GM12865 (cell line): ENCODE data around the gene NRN1.

Experiments
- DNase-seq: peaks from one replicate; pipeline ENCODE4 v3.0.0; 2010; ENCODE audit warnings: low read depth
- H3K4me3 ChIP-seq: 2 replicates; pipeline ENCODE4 v1.5.1; 2011; ENCODE audit warnings: mild to moderate bottlenecking, low read depth, low read length, control low read depth
- TF ChIP-seq, protein P1 (sequence below): IDR thresholded peaks from 2 replicates; pipeline ENCODE4 v1.5.1; 2011; ENCODE audit warnings: low read length, control low read depth, low read depth, inconsistent platforms; ENCODE audit not compliant: insufficient read depth; ENCODE audit errors: missing control alignments

The NRN1 gene

DNA sequence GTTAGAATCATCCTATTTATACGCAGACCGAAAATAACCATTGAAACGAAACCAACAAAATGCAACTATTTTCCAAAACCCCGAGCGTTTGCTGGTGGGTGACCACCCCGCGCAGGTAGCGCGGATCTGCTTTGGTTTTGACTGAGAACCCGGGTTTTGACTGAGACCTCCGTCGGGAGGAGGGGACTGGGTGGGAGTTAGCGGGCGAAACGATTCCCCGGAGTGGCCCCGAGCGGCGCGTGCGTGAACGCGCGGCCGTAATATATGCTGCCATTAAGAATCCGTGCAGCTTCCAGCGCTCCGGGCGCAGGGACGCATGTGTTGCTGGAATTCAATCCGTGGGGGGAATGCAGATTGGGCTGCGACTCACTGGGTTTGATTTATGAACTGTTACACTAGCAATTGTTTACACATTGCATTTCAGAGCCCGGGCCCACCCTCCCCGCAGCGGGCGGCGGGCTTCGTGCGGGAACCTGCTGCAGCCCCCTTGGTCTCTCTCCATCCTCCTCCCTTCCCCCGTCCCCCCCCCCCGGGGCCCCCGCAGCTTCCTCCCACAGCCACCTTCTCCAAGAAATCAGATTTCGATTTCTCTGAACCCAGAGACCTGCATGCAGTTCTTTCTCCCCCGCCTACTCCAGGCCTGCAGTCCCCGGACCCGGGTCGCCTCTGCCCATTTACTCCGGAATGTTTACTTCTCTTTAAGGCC is 9.9 kb downstream of the NRN1 start:
- peak overlapping the region; percentile 54 for H3K4me3 ChIP-seq
- TF ChIP-seq, protein P1, sequence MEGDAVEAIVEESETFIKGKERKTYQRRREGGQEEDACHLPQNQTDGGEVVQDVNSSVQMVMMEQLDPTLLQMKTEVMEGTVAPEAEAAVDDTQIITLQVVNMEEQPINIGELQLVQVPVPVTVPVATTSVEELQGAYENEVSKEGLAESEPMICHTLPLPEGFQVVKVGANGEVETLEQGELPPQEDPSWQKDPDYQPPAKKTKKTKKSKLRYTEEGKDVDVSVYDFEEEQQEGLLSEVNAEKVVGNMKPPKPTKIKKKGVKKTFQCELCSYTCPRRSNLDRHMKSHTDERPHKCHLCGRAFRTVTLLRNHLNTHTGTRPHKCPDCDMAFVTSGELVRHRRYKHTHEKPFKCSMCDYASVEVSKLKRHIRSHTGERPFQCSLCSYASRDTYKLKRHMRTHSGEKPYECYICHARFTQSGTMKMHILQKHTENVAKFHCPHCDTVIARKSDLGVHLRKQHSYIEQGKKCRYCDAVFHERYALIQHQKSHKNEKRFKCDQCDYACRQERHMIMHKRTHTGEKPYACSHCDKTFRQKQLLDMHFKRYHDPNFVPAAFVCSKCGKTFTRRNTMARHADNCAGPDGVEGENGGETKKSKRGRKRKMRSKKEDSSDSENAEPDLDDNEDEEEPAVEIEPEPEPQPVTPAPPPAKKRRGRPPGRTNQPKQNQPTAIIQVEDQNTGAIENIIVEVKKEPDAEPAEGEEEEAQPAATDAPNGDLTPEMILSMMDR = no peak
- DNase-seq = no peak

DNA sequence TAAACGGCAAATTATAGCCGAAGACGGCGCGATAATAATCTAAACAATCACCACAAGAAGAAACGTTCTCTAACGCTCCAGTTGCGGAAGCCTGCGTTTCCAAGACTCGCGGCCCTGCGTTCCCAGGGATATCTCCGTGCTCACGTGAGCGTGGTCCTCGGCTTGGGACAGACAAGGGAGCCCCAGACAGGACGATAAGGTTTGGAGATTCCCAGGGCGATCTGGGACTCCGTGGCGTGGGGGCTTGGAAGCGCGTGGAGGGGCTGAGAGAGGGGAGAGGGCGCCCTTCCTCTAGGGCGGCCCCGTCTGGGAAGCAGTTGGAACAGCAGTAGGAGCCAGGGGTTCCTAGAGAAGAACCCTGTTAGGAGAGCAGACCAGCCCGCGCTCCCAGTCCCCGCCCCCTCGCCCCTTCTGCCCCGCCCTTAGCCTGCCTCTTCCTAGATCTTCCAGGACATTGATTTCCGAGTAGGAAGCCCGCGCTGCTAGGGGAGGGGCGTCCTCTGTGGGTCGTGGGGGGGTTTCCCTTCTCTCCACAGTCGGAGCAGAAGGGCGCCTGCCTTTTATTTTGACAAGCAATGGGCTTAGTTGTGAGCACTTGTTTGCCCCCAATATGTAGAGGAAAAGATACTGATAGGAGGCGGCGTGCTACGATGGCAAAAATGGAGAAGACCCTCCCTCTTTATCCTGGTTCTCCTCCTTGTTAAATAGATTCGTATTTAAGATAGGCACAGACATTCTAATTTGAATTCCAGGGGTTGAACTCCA is 10.6 kb downstream of the NRN1 start:
- peak overlapping the region; percentile 54 for H3K4me3 ChIP-seq
- TF ChIP-seq, protein P1 = no peak
- no peak for DNase-seq

DNA sequence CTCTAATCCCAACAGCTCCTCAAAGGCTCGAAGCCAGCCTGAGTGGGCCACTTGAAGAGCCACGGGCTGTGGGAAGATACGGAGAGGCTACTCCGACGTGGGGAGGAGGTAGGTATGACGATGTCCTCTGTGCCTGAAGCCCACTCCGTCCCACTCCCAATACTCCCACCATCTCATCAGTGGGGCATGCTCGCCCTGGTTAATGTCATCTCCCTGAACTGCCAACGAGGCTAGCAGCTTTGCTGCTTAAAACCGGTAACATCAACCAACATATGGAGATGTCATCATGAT is 11.1 kb downstream of the NRN1 start:
- TF ChIP-seq, protein P1 = no peak
- DNase-seq = no peak
- no peak overlapping the region for H3K4me3 ChIP-seq

DNA sequence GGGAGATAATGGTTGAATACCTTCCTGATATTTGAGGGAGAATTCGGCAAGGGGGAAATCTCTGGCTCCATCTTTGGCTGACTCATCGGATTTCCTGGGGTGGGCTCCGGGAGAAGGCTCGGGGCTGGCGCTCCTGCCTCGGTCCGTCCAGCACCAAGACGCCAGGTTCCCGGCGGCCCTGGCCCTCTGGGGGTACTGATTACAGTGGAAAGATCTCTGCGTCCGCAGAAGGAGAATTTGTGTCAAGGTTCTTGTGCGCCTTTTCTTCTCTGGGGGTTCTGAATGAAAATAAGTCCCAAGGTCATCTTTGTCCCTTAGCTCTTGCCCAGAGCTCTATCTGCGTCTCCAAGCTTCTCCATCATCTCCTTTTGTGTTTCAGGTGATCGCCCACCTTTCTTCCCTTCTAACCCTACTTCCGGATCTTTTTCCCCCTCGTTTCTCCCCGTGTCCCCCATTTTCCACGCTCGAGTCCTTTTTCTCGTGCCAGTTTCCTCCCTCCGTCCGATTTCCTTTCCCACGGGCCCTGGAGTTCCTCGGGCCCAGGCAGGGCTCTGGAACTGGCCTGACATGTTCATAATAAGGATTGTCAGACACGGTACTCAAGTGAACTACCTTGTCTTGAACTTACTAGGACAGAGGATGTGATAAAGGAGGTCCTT is 11.6 kb downstream of the NRN1 start:
- TF ChIP-seq, protein P1 = no peak
- H3K4me3 ChIP-seq = no peak overlapping the region
- no peak for DNase-seq

DNA sequence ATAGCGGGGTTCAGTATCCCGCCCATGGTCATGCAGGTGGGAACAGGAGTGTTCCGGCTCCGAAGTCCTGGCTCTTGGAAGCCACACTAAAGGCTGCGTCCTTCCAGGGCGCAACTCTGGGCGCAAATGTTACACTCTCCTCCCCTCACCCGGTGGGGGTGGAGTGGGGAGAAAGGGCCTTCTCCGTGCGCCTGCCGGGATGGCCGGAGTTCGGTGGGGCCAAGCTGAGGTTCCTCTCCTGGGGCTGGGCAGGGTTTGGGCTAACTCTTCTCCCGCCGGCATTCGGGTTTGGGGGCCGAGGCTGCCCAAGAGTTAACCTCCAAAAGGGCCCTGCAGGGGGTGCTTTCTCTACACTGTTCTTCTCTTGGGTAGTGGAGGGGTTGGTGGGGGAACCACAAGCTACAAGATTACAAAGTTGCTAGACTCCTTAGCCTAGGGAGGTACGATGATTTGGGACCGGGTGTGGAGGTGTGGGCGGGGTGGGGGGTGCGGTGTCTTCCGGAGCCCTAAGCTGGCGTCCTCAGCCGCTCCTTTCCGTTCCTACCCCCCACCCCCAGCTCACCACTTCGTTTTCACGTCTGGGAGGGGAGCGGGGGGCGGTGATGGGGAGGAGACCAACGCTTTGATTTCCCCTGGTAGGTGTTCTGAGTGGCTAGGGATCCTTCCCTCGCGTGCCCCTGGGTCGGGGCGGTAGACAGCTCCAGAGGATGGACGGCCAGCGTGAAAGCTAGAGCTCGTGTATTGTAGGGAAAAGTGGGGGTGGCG is 12.3 kb downstream of the NRN1 start:
- DNase-seq = no peak
- no peak overlapping the region for H3K4me3 ChIP-seq
- TF ChIP-seq, protein P1 = no peak

DNA sequence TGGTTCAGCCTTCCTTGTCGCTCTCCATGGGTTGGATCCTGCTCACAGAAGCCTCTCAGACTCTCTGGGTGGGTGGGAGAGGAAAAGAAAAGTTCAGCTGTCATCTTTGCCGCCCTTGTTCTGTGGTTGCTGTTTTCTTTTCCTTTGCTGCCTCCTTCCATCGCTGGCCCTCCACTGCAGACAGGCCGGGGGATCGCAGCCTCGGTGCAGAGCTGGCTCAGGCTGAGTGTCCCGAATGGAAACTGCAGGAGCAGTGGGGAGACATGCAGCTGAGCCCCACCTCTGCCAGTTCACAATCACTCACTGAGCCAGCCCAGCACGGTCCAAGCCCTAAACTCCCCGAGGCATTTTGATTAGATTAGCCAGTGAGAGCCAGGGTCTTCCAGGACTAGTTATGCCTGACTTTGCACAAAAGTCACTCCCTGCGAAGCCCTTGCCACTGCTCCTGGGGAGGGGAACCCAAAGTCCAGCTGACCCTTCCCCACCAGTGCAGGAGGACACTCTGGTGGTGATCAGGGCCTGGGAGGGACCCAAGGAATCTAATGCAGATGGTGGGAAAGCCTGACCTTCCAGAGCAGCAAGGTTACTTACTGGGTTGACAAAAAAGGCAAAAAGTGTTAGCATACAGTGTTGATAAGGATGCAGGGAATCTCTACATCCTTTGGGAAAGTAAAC is 14.0 kb downstream of the NRN1 start:
- no peak overlapping the region for H3K4me3 ChIP-seq
- DNase-seq = no peak
- TF ChIP-seq, protein P1 = no peak
